H1 (cell line): ENCODE data around the gene RARRES1. TPM values are rescaled to one million over a fixed set of nuclear protein-coding genes. Genes with fewer than 3 reads are reported as not detected.

Source experiments
- CHD2 ChIP-seq: IDR thresholded peaks from 2 replicates; pipeline ENCODE4 v1.6.1; 2012; ENCODE audit warnings: low read length, improper control_type of control experiment
- polyA plus RNA-seq, 7 experiments: library from polyadenylated mRNA; depleted of rRNA in 3 of 7; stranded (reverse) in 5 of 7; unstranded in 2 of 7; fragments of >200 nt in 5 of 7; fragments of 200-250 nt in 2 of 7; gene quantifications; 1 replicate in 5 of 7; 2 replicates in 1 of 7; 4 replicates in 1 of 7; pipeline versions ENCODE4 v1.2.1 to v1.2.3, GENCODE V29; 2011 to 2013; ENCODE audit warnings: missing spikeins in 2 of 7, mixed read lengths in 2 of 7
- total RNA-seq: library from RNA; stranded (reverse); fragmentation: NEBNext Ultra II Directional; extraction: Animal tissue kit (Norgen Biotek cat#: 25700); gene quantifications from 2 replicates; pipeline ENCODE4 v1.2.1, GENCODE V29; 2021
- TF ChIP-seq, protein P1 (sequence below): IDR thresholded peaks from 2 replicates; pipeline ENCODE4 v1.6.1; 2012; ENCODE audit warnings: inconsistent platforms

The RARRES1 gene
- total and polyA plus RNA-seq, 2 of the 8 experiments (the other 6 are each of a cell fraction or from before 2014, with no cell fraction given), result 0.26 to 0.71 TPM

DNA sequence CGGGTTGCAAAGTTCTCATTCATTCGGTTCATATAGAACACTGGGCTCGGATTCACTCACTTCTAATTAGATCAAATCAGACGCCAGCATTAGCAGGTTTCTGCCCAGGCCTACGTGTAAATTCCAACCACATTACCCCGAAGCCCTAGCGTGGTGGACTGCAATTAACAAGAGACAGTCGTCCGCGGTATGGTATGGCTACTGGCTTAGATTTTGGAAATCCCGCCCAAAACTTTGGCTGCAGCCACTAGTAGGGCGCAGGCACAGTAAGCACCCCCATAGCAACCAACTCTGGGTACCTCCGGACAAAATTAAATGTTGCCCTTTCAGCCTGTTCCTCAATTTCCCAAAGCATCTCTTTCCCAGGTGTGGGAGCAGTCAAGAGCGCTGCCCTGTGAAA lies 771 bp downstream of the RARRES1 start (continued):
- TF ChIP-seq, protein P1, sequence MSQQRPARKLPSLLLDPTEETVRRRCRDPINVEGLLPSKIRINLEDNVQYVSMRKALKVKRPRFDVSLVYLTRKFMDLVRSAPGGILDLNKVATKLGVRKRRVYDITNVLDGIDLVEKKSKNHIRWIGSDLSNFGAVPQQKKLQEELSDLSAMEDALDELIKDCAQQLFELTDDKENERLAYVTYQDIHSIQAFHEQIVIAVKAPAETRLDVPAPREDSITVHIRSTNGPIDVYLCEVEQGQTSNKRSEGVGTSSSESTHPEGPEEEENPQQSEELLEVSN, result no peak
- TF ChIP-seq CHD2, result no peak
- TF ChIP-seq, all 59 proteins: peak for 0
